22Rv1 (cell line): ENCODE measurements around the gene SCN3A.

ENCODE experiments used
- CTCF ChIP-seq: fragments of 450-650 bp; IDR thresholded peaks from 2 replicates; pipeline ENCODE4 v1.5.1; 2017; ENCODE audit warnings: mild to moderate bottlenecking
- ZFX ChIP-seq: fragments of 450-650 bp; IDR thresholded peaks from 2 replicates; pipeline ENCODE4 v1.6.1; 2017; ENCODE audit warnings: antibody characterized with exemption, borderline replicate concordance

- TF ChIP-seq CTCF: no peak
- no peak for TF ChIP-seq ZFX
Measured at GRCh38 chr2:165163761-165164160, 40.1 kb downstream of the SCN3A start.
